A549 (cell line): ENCODE measurements around the gene FAM149B1. TPM values are rescaled to one million over a fixed set of nuclear protein-coding genes. Genes with fewer than 3 reads are reported as not detected.

ENCODE experiments used
- ATAC-seq, 2 experiments: fragments of 200-7000 bp in 1 of 2; fragments of >200 bp in 1 of 2; cut with Nextera tagmentation in 1 of 2; cut with Tn5 transposase in 1 of 2; 3 replicates each; pipeline versions ENCODE4 v1.8.0 to v1.9.1; 2018 to 2020; ENCODE audit warnings: mild to moderate bottlenecking in 1 of 2, moderate library complexity in 1 of 2
- CTCF ChIA-PET: fragments of 300-600 bp; sonication (Branson Sonifier 250); formaldehyde crosslinking; extraction: SDS; loops from one replicate; lab custom pipeline; 2021; ENCODE audit warnings: antibody characterized with exemption, inconsistent platforms; lab: Yijun Ruan, JAX
- POLR2A ChIA-PET: fragments of 350-600 bp; formaldehyde crosslinking; extraction: SDS; loops from one replicate; lab custom pipeline; 2021; ENCODE audit warnings: antibody characterized with exemption, inconsistent platforms; lab: Yijun Ruan, JAX
- DNase-seq, 2 experiments: peaks; one replicate each; pipeline versions ENCODE4 v3.0.0 to v3.0.0-alpha.2; 2011 to 2016; ENCODE audit warnings: low read depth in 1 of 2, low spot score in 1 of 2
- FAIRE-seq: peaks from 2 replicates; lab custom pipeline; 2011; peaks lifted over from hg19 to GRCh38; lab: Jason Lieb, UNC
- H3K27ac ChIP-seq, 2 experiments: fragments of >200 bp; sonication (Bioruptor Twin); formaldehyde crosslinking; 3 replicates each; pipeline ENCODE4 v1.5.1; 2016 to 2017
- H3K4me1 ChIP-seq: fragments of >200 bp; sonication (Bioruptor Twin); formaldehyde crosslinking; 3 replicates; pipeline ENCODE4 v1.6.1; 2016
- H3K4me2 ChIP-seq: fragments of >200 bp; sonication (Bioruptor Twin); formaldehyde crosslinking; 3 replicates; pipeline ENCODE4 v1.6.1; 2016
- H3K4me3 ChIP-seq: fragments of >200 bp; sonication (Bioruptor Twin); formaldehyde crosslinking; 3 replicates; pipeline ENCODE4 v1.5.1; 2016
- H3K9me3 ChIP-seq: fragments of >200 bp; sonication (Bioruptor Twin); formaldehyde crosslinking; 3 replicates; pipeline ENCODE4 v1.6.1; 2016
- CBX2 ChIP-seq: fragments of 200-600 bp; sonication (generic); IDR thresholded peaks from 2 replicates; pipeline ENCODE4 v1.6.1; 2016; ENCODE audit warnings: low read depth, mild to moderate bottlenecking, borderline replicate concordance
- CBX8 ChIP-seq: fragments of 200-600 bp; sonication (generic); IDR thresholded peaks from 2 replicates; pipeline ENCODE4 v1.6.1; 2016
- CEBPB ChIP-seq, 2 experiments: fragments of >200 bp in 1 of 2; sonication (Bioruptor Twin) in 1 of 2; formaldehyde crosslinking in 1 of 2; IDR thresholded peaks; 2 replicates each; pipeline ENCODE4 v1.6.1; 2012 to 2016
- CHD2 ChIP-seq: fragments of 150-350 bp; IDR thresholded peaks from 2 replicates; pipeline ENCODE4 v1.6.1; 2014; ENCODE audit warnings: low read length; ENCODE audit not compliant: partially characterized antibody
- EP300 ChIP-seq, 2 experiments: fragments of >200 bp; sonication (Bioruptor Twin); formaldehyde crosslinking; IDR thresholded peaks; 2 replicates in 1 of 2; 3 replicates in 1 of 2; pipeline ENCODE4 v1.6.1; 2016 to 2017
- FOSL2 ChIP-seq, 2 experiments: fragments of 450-650 bp in 1 of 2; fragments of >200 bp in 1 of 2; sonication (Bioruptor Twin) in 1 of 2; formaldehyde crosslinking; IDR thresholded peaks; 2 replicates each; pipeline versions ENCODE4 v1.5.0 to v1.6.1; 2016 to 2020; ENCODE audit warnings: mild to moderate bottlenecking in 1 of 2, moderate library complexity in 1 of 2
- GATA3 ChIP-seq: IDR thresholded peaks from 2 replicates; pipeline ENCODE4 v1.6.1; 2012; ENCODE audit warnings: borderline replicate concordance
- HDAC2 ChIP-seq: fragments of 200-600 bp; sonication (generic); IDR thresholded peaks from 2 replicates; pipeline ENCODE4 v1.6.1; 2016
- HEYL ChIP-seq: fragments of 250-450 bp; sonication (Bioruptor Pico); IDR thresholded peaks from 2 replicates; pipeline ENCODE4 v1.8.0; 2021; ENCODE audit warnings: mild to moderate bottlenecking, moderate library complexity
- HOXA7 ChIP-seq: fragments of 250-450 bp; sonication (Bioruptor Pico); IDR thresholded peaks from 2 replicates; pipeline ENCODE4 v1.5.0; 2020; ENCODE audit warnings: mild to moderate bottlenecking, moderate library complexity
- HOXB5 ChIP-seq: fragments of 250-450 bp; sonication (Bioruptor Pico); IDR thresholded peaks from 2 replicates; pipeline ENCODE4 v1.5.0; 2020; ENCODE audit warnings: mild to moderate bottlenecking, moderate library complexity
- JUN ChIP-seq, 2 experiments: fragments of >200 bp; sonication (Bioruptor Twin); formaldehyde crosslinking; IDR thresholded peaks; 2 replicates in 1 of 2; 3 replicates in 1 of 2; pipeline ENCODE4 v1.6.1; 2016 to 2017
- JUNB ChIP-seq: fragments of >200 bp; sonication (Bioruptor Twin); formaldehyde crosslinking; IDR thresholded peaks from 2 replicates; pipeline ENCODE4 v1.6.1; 2016
- KDM1A ChIP-seq: fragments of 200-600 bp; sonication (generic); IDR thresholded peaks from 2 replicates; pipeline ENCODE4 v1.6.1; 2016; ENCODE audit warnings: low read depth, mild to moderate bottlenecking
- MAFK ChIP-seq: fragments of 450-650 bp; IDR thresholded peaks from 2 replicates; pipeline ENCODE4 v1.6.1; 2014; ENCODE audit not compliant: partially characterized antibody
- MAZ ChIP-seq: fragments of 150-350 bp; IDR thresholded peaks from 2 replicates; pipeline ENCODE4 v1.6.1; 2014; ENCODE audit warnings: antibody characterized with exemption, low read depth, low read length, borderline replicate concordance
- MYC ChIP-seq: IDR thresholded peaks from 2 replicates; pipeline ENCODE4 v1.6.1; 2012; ENCODE audit warnings: mild to moderate bottlenecking, inconsistent platforms, low read length, improper control_type of control experiment, borderline replicate concordance
- NPAS2 ChIP-seq: fragments of 250-450 bp; sonication (Bioruptor Pico); IDR thresholded peaks from 2 replicates; pipeline ENCODE4 v1.8.0; 2022; ENCODE audit warnings: mild to moderate bottlenecking, moderate library complexity, borderline replicate concordance
- NR3C1 ChIP-seq: fragments of >200 bp; sonication (Bioruptor Twin); formaldehyde crosslinking; IDR thresholded peaks from 3 replicates; pipeline ENCODE4 v1.6.1; 2017
- PHF8 ChIP-seq: fragments of 200-600 bp; sonication (generic); IDR thresholded peaks from 2 replicates; pipeline ENCODE4 v1.6.1; 2016; ENCODE audit warnings: low read depth, mild to moderate bottlenecking, antibody characterized with exemption, moderate library complexity, borderline replicate concordance
- POLR2A ChIP-seq: IDR thresholded peaks from 2 replicates; pipeline ENCODE4 v1.6.1; 2012; ENCODE audit warnings: mild to moderate bottlenecking, low read length
- RARB ChIP-seq: fragments of 250-450 bp; sonication (Bioruptor Pico); IDR thresholded peaks from 2 replicates; pipeline ENCODE4 v1.8.0; 2021; ENCODE audit warnings: mild to moderate bottlenecking, moderate library complexity
- RCOR1 ChIP-seq: fragments of 150-350 bp; IDR thresholded peaks from 2 replicates; pipeline ENCODE4 v1.6.1; 2014; ENCODE audit warnings: antibody characterized with exemption, low read length, low read depth
- RFX5 ChIP-seq: fragments of 450-650 bp; IDR thresholded peaks from 2 replicates; pipeline ENCODE4 v1.7.1; 2014; ENCODE audit warnings: antibody characterized with exemption, mild to moderate bottlenecking, moderate library complexity
- TFCP2L1 ChIP-seq: fragments of 250-450 bp; sonication (Bioruptor Pico); IDR thresholded peaks from 2 replicates; pipeline ENCODE4 v1.5.0; 2021; ENCODE audit warnings: mild to moderate bottlenecking
- WGBS: methylation state at CpG from one replicate; pipeline ENCODE4 v1.1.6; 2017; ENCODE audit errors: missing lambda C conversion rate; 5-methylcytosine and 5-hydroxymethylcytosine counted together
- polyA plus RNA-seq, 4 experiments: library from polyadenylated mRNA; depleted of rRNA in 3 of 4; stranded (reverse); fragments of >200 nt; fragmentation: RNase III in 1 of 4; extraction: RNeasy Plus Mini Kit Qiagen cat#74134 plus additional on column Dnase treatment in 1 of 4; gene quantifications; 2 replicates in 3 of 4; 3 replicates in 1 of 4; pipeline ENCODE4 v1.2.3, GENCODE V29; 2011 to 2017
- TF ChIP-seq, protein P1 (sequence below): IDR thresholded peaks from 2 replicates; pipeline ENCODE4 v1.6.1; 2012; ENCODE audit warnings: low read depth, borderline replicate concordance
- TF ChIP-seq, protein P2 (sequence below): fragments of >200 bp; sonication (Bioruptor Twin); formaldehyde crosslinking; IDR thresholded peaks from 3 replicates; pipeline ENCODE4 v1.6.1; 2016
- TF ChIP-seq, protein P3 (sequence below): fragments of 250-450 bp; sonication (Bioruptor Pico); IDR thresholded peaks from 2 replicates; pipeline ENCODE4 v1.5.0; 2020; ENCODE audit warnings: low read depth, mild to moderate bottlenecking, moderate library complexity
- TF ChIP-seq, protein P4 (sequence below): IDR thresholded peaks from 2 replicates; pipeline ENCODE4 v1.6.1; 2012
- TF ChIP-seq, protein P5 (sequence below): IDR thresholded peaks from 2 replicates; pipeline ENCODE4 v1.6.1; 2012
- TF ChIP-seq, protein P6 (sequence below): fragments of 450-650 bp; IDR thresholded peaks from 2 replicates; pipeline ENCODE4 v1.6.1; 2014; ENCODE audit warnings: antibody characterized with exemption

FAM149B1 gene
- polyA plus RNA-seq, 2 of the 4 experiments (the other 2 are of a cell fraction): 6.9 to 26.7 TPM

DNA sequence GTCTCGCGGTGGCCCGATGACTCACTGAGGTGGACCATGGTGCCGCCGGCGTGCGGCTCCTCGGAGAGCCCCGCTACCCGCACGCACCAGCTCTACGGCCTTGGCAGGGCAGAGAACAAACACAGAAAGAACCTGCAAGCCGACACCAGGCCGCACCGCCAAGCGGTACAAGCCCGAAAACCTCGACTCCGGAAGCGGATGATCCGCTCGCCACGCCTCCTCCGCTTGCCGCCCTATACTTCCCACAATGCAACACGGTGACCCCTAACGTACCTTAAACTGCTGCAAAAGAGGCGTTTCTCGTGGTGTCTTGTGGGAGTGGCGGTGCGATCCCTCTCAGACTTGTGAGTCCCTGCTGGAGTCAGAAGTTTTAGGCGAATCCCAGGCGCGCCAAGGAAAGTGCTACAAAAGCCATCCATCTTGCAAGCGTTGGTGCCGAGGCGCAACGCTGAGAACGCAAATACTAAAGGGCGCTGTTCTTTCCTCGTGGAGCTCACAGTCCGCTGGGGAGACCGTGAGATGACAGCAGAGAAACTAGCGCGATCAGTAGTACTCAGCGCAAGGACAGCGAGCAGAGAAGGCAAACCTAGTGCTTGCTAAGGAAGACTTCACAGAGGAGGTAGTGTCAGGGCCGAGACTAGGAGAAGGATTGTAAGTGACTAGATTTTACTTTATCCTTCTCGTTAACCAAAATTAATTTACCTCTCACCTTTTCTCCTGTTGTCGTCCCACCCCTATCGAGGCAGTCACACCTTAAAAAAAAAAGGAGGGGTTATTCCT lies 84.7 kb downstream of the FAM149B1 start, which contains the start of gene MRPS16:
Gene MRPS16 (minus strand): TSS at position 200 of the 780 bp plus-strand sequence. CDS start 162 bp downstream, at position 38.
- Histone ChIP-seq H3K4me3 (peak within 1 kb of the TSS; percentile 94), H3K27ac (peak within 1 kb of the TSS; percentile 94 to 95), H3K4me1 (peaks cover 26% of the 10 kb centered on the region), H3K9me3 (no peaks in the 10 kb centered on the region), H3K4me2 (peak within 1 kb of the TSS; percentile 98)
- POLR2A ChIA-PET: interaction anchor here (0.7 to 2.3 kb wide), 9 partner anchors 9 to 576 kb away, joined by 3 to 11 read pairs (median 4); partner anchors contain the start of genes ANXA7 and CFAP70
- TF ChIP-seq, protein P1, sequence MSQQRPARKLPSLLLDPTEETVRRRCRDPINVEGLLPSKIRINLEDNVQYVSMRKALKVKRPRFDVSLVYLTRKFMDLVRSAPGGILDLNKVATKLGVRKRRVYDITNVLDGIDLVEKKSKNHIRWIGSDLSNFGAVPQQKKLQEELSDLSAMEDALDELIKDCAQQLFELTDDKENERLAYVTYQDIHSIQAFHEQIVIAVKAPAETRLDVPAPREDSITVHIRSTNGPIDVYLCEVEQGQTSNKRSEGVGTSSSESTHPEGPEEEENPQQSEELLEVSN: 0 out of 2 replicates have a peak, but pooled peaks have one; percentile 14
- TF ChIP-seq, protein P2, sequence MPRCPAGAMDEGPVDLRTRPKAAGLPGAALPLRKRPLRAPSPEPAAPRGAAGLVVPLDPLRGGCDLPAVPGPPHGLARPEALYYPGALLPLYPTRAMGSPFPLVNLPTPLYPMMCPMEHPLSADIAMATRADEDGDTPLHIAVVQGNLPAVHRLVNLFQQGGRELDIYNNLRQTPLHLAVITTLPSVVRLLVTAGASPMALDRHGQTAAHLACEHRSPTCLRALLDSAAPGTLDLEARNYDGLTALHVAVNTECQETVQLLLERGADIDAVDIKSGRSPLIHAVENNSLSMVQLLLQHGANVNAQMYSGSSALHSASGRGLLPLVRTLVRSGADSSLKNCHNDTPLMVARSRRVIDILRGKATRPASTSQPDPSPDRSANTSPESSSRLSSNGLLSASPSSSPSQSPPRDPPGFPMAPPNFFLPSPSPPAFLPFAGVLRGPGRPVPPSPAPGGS: peak; percentile 67
- TF ChIP-seq CBX8 (no peak), MAFK (peak; percentile 35), HOXB5 (CRISPR knock-in tag) (0 out of 2 replicates have a peak, but pooled peaks have one; percentile 48), POLR2A (peak; percentile 72), HOXA7 (CRISPR knock-in tag) (no peak), HEYL (CRISPR knock-in tag) (no peak), MAZ (no peak), JUNB (no peak), RFX5 (0 out of 2 replicates have a peak, but pooled peaks have one; percentile 7), EP300 (IDR thresholded peaks at IDR 0.05) (no peak; a peak in 1 of 5 replicates), MYC (peak; percentile 57; the same call in 1 of the 2 replicates), FOSL2 (IDR thresholded peaks at IDR 0.05) (0 out of 2 replicates have a peak, but pooled peaks have one; percentile 11), FOSL2 (CRISPR knock-in tag; IDR thresholded peaks at IDR 0.05) (peak; percentile 92), JUN (IDR thresholded peaks at IDR 0.05) (peak; percentile 90 to 98), KDM1A (no peak), TFCP2L1 (CRISPR knock-in tag) (no peak), NPAS2 (CRISPR knock-in tag) (no peak), GATA3 (peak; percentile 59; the same call in 1 of the 2 replicates), CBX2 (no peak), PHF8 (peak; percentile 79), CHD2 (peak; percentile 28), RCOR1 (no peak), HDAC2 (no peak), NR3C1 (no peak), RARB (CRISPR knock-in tag) (0 out of 2 replicates have a peak, but pooled peaks have one; percentile 16), CEBPB (IDR thresholded peaks at IDR 0.05) (no peak)
- TF ChIP-seq, protein P3, sequence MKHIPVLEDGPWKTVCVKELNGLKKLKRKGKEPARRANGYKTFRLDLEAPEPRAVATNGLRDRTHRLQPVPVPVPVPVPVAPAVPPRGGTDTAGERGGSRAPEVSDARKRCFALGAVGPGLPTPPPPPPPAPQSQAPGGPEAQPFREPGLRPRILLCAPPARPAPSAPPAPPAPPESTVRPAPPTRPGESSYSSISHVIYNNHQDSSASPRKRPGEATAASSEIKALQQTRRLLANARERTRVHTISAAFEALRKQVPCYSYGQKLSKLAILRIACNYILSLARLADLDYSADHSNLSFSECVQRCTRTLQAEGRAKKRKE (CRISPR knock-in tag): no peak
- TF ChIP-seq, protein P4, sequence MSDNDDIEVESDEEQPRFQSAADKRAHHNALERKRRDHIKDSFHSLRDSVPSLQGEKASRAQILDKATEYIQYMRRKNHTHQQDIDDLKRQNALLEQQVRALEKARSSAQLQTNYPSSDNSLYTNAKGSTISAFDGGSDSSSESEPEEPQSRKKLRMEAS: peak; percentile 93
- TF ChIP-seq, protein P5, sequence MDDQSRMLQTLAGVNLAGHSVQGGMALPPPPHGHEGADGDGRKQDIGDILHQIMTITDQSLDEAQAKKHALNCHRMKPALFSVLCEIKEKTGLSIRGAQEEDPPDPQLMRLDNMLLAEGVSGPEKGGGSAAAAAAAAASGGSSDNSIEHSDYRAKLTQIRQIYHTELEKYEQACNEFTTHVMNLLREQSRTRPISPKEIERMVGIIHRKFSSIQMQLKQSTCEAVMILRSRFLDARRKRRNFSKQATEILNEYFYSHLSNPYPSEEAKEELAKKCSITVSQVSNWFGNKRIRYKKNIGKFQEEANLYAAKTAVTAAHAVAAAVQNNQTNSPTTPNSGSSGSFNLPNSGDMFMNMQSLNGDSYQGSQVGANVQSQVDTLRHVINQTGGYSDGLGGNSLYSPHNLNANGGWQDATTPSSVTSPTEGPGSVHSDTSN: no peak
- TF ChIP-seq, protein P6, sequence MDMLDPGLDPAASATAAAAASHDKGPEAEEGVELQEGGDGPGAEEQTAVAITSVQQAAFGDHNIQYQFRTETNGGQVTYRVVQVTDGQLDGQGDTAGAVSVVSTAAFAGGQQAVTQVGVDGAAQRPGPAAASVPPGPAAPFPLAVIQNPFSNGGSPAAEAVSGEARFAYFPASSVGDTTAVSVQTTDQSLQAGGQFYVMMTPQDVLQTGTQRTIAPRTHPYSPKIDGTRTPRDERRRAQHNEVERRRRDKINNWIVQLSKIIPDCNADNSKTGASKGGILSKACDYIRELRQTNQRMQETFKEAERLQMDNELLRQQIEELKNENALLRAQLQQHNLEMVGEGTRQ: peak; percentile 44; the same call in 1 of the 2 replicates
- FAIRE-seq (peak; percentile 86), ATAC-seq (peak; percentile 90 to 94), DNase-seq (peak; percentile 96 to 99)
- WGBS: under 1% methylated on average over 49 of the region's 51 CpGs
- CTCF ChIA-PET: interaction anchor here (1.0 to 1.5 kb wide), 4 partner anchors 11 to 88 kb away, joined by 3 to 5 read pairs (median 4); no protein-coding TSS in a partner anchor
